Activated CD4-positive, alpha-beta T cell treated with anti-CD3 and anti-CD28 coated beads for 24 hours (primary cell): Measurements from ENCODE around the gene CD80.
A peak's percentile ranks its signal among the peaks of the same experiment; 100 is the strongest.

Source experiments
- DNase-seq, 2 donors: peaks; one replicate each; pipeline ENCODE4 v3.0.0-alpha.2; 2020; ENCODE audit warnings: low read depth in 2 of 2

The CD80 gene

DNA sequence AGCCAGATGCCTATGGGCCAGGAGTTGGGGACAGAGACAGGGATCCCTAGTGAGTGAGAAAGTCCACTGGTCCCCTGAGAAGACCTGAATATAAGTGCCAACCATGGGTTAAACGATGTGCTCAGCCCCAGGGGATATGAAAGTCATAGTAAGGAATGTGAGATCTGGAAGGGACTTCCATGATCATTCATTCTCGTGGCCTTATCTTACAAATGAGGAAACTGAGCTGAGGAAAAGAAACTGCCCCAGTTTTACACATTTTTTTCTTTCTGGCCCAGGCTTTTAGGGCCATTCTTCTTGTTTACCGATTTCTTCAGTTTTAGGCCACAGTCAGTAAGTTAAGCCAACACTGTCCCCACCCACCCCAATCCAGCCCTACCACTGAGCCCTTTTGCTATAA lies 11.1 kb downstream of the CD80 start:
- no peak for DNase-seq

DNA sequence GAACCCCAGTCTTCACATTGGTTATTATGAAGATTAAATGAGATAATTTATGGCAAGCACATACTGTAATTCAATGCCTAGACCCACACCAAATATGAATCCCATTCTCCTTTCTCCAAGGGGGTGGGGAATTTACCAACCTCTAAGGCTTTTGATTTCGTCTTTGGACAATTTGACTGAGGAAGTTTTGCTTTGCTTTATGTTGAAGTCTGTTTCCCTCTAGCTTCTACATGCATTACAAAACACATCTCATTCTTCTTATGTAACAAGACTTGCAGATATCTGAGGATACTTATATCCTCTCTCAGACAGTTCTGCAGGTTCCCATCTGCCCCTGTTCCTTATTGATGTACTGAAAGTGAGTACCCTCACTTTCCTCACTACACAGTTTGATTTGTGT lies 12.2 kb downstream of the CD80 start:
- no peak for DNase-seq

DNA sequence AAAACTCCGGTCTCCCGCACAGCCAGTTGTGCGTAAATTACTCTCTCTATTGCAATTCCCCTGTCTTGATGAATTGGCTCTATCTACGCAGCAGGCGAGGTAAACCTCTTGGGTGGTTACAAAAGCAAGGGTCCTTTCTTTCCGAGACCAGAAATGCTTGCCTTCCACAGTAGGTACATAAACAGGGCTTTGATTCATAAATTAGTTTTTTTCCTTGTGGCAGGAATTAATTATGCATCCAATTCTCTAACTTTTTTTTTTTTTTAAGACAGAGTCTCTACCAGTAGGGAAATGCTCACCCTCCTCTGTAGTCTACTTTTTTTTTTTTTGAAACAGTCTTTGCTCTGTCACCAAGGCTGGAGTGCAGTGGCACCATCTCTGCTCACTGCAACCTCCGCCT lies 16.3 kb downstream of the CD80 start:
- DNase-seq: no peak

DNA sequence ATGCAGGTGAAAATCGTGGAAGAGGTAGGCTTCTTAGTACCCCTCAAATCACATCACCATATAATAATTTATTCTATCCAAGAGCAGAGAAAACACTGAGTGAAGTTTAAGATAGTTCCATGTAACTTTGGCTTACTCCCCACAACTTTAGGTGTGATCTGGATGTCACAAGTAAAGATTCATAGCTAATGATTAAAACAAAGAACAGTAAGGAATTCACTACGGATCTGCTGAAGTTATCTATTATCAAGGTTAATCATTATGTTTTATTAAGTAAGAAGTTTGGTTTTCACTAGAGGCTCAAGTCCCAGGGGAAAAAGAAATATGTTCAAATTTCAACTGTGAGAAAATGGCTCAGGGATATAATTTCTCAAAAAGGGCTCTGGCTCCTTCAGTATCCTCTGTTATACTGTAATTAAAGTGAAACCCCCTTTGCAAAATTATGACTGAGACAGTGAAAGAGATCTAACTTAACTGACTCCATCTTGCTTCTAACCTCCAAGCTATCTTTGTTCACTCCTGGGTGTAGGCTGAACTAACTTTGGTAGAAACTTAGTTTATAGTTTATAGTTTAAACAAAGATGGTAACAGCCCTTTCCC lies 17.1 kb downstream of the CD80 start:
- no peak for DNase-seq

DNA sequence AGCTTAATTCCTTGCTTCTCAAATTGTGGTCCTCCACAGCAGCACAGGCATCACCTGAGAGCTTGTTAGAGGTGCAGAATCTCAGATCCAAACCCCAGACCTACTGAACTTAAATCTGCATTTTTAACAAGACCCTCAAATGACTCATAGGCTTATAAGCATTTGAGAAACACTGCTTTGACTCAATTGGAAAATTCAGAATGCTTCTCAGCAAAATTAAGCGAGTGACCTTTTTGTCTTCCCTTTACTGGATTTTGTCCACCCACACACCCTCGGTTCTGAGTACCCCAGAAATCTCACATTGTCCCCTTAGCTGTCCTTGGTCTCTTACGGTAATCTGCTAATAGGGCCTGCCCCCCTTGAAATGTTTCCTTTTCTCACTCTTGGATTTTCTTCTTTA lies 17.9 kb downstream of the CD80 start:
- no peak for DNase-seq

DNA sequence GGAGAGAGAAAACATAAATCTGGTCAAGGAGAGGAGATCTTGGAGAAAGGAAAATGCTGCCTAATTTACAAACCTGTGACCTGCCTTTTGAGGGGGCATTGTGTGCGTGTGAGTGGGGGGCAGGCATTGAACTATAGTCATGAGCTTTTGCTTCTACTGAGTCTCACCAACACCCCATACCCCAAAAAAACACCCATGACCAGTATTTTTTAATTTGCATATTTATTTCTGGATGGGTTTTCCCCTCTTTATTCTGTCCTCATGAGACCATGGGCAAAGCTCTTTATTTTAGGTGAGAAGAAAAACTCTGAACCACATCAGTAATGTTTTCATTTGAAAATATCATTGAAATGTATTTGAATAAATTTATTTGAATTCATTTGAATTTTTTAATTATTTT lies 20.6 kb downstream of the CD80 start:
- DNase-seq: no peak

DNA sequence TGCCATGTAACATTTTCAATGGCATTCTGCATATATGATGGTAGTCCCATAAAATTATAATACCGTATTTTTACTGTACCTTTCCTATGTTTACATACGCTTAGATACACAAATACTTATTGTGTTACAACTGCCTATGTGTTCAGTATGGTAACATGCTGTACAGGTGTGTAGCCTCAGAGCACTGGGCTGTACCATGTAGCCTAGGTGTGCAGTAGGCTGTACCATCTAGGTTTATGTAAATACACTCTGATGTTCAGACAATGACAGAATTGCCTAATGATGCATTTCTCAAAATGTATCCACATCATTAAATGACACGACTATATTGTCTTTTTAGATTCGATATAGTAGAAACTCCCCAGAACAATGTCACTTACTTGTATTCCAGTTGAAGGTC lies 22.7 kb downstream of the CD80 start:
- no peak for DNase-seq

DNA sequence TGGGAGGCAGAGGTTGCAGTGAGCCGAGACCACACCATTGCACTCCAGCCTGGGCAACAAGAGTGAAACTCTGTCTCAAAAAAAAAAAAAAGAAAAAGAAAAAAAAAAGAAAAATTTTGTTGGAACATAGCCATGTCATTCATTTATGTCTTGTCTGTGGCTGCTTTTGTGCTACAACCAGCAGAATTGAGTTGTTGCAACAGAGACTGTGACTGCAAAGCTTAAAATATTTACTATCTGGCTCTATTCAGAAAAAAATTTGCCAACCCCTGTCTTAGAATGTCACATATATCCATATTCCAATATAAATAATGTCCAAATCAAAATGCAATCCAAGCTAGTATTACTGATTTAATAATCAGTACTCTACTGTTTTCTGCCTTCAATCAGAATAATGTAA lies 25.1 kb downstream of the CD80 start:
- DNase-seq: no peak

DNA sequence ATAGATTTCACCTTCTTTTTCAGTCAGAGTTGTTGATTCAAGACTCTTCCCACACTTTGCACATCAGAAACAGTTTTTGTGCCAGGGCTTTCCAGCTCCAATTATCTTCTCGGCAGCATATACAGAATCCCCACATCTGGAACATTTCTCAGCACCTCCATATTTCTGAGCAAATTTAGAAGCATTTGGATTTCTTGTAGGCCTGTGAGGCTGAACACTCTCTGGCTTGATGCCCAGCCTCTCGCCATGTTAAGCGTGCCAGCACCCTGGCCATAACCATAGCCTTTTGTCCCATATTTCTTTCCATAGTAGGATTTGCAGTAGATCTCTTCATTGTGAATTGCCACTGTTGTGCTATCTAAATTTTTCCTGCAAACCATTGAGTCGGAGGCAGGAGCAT lies 28.3 kb downstream of the CD80 start:
- no peak for DNase-seq

DNA sequence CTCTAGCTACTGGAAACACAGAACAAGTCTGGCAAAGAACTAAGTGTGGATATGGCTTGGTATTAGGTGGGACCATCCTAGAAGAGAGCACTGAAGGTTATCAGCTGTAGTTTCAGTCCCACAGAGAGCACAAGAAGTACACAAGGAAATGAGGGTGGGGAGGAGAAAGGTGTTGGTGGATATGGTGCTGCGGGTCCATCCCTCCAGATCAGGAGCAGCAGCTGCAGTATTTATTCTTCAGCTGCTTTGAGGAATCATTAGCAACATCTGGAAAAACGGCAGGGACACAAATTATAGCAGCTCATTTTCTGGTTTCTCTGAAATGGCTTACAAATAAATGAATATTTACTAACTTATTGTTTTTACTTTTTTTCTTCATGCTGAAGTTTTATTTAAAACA lies 29.0 kb downstream of the CD80 start:
- no peak for DNase-seq

DNA sequence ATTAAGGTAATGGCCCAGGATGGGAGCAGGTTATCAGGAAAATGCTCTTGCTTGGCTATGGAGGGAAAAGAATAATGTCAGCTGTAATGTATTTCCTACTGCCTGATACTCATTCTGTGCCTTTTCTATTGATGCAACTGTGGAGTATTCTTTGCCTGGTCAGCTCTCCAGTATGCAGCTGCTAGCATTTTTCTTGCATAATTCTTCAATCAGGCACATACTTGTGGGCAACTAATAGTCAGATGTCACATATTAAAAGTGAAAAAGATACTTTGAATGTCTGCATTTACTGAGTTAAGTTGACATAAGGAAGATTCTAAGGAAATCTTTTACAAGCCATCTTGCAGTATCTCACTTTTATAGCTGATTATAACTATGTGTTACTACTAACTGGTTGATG lies 29.5 kb downstream of the CD80 start:
- DNase-seq: no peak

DNA sequence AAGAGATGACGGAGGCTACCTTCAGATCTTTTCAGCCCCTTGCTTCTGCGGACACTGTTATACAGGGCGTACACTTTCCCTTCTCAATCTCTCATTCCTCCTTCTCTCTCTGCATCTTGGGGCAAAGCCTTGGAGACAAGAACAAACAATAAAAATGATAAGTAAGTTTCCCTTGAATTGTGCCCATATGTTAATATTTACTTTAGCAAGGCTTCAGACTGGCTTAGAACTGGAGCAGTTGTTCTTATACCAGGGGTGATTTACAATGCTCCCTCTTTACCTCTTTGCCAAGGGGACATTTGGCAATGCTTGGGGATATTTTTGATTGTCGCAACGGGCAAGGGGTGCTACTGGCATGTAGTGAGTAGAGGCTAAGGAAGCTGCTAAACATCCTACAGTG lies 31.7 kb downstream of the CD80 start:
- no peak for DNase-seq

DNA sequence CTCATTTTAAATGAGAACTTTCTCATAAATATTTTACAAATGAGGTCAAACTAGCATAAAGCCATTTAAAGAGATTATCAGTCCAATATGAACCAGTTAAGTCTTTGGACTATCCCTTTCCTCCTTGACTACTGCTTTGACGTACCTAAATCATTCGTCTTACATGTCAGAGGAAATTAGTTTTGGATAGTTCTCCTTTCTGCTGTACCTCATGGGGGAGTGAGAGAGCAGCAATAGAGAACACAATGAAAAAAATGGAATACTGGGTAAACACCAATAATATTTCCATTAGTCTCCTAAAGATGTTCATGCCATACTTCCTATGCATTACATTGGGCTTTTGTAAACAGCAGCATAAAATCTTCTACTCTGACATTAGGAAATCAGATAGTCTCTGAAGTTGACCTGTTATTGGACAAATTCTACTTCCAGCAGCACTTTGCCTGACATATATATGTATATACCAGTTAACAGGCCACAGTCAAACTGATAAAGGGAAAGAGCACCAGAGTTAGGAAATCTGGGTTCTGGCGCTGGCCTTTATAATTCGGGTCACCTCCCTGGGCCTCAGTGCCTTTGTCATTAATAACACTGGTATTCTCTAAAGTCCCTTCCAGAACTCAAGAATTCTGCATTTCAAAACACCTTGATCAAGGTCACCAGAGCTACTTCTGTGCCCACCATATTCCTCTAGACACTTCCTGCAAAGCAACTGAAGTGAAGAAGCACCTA lies 34.3 kb downstream of the CD80 start:
- DNase-seq: no peak

DNA sequence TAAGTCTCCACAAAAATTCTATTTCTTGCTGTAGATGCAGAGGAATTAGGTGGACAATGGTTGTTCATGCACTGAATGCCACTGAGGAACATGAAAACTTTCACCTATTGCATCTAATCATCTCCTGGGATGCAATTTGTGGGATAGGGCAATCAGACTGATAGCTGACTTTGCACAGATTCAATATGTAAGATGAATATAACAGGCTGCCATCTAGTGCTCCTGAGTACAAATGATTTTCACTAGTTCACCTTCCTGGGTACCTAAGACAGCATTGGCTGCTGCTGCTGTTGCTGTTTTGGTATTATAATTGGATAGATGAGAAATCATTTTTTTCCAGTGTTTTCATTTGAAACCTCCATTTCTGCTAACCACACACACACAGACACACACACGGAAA lies 41.4 kb downstream of the CD80 start:
- DNase-seq: no peak

DNA sequence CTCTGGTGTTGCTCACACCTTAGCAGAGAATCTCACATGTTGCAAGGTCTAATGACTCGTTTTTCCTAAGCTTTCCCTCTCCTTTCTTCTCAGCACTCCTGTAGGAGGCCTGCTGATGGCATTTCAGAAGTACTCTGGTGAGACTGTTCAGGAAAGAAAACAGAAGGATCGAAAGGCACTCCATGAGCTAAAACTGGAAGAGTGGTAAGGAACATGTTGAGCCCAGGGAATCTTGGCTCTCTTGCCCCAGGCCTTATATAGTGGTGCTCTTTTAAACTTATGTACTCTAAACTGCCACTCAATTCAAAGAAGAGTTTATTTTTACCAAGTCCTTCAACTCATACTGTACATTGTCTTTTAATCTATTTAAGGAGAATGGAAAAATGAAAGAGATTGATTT lies 42.3 kb downstream of the CD80 start:
- no peak for DNase-seq

DNA sequence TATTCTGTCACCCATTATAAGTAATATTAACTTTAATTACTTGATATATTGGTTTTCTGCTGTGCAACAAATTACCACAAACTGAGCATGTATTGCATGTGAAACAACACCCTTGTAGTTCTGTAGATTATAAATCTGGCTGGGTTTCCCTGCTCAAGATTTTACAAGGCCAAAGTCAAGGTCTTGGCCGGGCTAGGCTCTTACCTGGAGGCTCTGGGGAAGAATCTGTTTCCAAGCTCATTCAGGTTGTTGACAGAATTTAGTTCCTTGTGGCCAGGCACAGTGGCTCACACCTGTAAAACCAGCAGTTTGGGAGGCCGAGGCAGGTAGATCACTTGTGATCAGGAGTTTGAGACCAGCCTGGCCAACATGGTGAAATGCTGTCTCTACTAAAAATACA lies 44.8 kb downstream of the CD80 start:
- no peak for DNase-seq

DNA sequence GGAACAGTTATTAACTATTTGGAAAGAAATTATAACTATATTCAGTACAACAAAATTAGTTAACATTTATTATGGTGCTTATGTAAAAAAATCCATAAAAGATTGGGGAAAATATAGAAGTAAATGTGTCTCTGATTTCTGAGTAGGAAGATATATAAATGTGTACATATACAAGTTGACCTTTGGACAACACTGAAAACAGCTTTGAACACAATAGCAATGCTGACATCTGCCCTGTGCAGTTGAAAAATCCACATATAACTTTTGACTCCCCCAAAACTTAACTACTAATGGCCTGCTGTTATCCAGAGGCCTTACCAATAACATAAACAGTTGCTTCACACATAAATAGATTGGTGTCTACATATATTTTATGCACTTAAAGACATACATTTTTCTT lies 48.7 kb downstream of the CD80 start:
- DNase-seq: no peak

DNA sequence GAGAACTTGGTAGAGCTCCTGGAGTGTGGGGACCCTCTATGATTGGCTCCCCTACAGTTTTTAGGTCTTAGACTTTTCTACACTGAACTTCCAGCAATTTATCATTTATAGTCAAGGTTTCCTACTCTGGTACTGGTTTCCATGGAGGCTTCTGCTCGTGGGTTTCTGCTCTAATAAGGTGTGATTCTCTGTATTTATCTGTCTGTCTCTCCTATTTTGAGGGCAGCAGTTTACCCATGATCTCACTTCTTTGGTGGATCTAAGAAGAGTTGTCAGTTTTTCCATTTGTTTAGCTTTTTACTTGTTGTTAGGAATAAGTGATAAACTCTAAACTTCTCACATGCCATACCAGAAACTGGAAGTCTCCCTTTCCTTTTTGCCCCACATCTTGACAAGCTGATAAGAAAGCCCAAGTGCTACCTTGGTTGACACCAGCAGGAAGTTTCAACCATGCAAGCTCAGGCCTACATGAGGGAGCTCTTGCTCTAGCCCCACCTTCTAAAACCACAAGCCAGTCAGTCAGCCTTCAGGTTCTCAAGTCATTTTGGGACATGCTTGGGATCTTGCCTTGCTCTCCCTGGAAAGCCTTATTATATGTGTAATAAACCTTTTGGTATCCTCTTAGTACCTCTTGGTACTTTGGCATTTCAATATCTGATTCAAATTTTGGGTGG lies 51.1 kb downstream of the CD80 start:
- DNase-seq: no peak

DNA sequence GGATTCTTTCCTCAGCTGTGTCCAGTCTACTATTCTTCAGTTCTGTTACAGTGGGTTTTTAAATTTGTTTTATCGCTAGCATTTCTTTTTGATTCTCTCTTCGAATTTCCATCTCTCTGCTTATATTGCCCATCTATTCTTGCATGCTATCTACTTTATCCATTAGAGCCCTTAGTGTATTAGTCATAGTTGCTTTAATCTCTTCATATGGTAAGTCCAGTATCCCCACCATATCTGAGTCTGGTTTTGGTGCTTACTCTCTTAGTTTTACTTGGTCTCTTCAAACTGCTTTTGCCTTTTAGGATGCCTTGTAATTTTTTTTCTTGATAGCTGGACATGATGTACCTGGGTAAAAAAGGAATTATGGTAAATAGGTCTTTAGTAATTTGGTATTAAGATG lies 52.0 kb downstream of the CD80 start:
- DNase-seq: no peak

DNA sequence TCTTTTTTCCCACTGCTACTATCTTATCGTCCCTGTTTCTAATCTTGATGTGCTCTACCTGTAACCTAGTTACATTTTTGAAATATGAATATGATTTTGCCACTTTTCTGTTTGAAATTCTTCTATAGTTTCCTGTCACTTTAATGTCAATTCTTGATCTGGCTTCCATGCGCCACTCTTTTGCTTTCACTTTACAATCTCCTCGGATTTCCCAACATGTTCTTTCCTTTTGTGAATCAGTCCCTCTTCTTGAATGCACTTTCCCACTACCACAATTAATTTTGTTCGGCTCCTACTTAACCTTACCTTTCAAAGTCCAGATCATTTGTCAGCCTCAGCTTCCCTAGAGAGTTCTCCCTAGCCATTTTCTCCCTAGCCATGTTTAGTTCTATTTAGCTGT lies 52.8 kb downstream of the CD80 start:
- no peak for DNase-seq

DNA sequence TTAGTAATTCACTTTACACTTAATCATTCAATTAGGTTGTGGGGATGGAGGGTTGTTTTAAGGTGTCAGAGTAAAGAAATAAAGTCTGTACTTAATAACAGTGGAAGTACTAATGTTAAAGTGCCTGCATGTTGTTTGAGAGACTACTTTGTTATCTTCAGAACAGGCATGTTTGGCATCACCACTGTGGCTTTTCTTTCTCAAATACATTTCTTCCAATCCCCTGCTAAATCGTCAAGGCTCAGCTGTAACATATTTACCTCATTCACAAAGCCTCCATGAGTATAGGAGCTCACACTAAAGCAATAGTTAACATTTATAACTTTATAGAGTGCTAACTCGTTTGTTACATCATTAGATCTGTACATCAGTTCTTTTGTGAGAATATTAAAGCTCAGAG lies 58.5 kb downstream of the CD80 start:
- DNase-seq: no peak

DNA sequence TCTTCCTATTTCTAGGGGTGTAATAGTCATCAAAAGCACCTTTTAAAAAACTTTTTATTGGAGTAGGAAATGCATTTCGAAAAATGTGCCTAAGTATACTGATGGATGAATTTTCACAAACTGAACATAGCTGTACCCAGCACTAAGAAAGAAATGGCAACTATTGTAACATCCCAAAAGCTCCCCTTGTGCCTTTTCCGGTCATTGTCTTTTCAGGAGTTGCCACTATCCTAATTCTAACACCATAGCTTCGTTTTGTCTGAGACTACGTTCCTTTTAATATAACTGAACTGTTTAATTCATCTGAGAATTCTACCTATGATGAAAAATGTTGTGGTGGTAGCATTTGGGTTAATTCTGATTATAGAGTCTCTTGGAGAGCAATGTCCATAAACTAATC lies 59.1 kb downstream of the CD80 start:
- no peak for DNase-seq

DNA sequence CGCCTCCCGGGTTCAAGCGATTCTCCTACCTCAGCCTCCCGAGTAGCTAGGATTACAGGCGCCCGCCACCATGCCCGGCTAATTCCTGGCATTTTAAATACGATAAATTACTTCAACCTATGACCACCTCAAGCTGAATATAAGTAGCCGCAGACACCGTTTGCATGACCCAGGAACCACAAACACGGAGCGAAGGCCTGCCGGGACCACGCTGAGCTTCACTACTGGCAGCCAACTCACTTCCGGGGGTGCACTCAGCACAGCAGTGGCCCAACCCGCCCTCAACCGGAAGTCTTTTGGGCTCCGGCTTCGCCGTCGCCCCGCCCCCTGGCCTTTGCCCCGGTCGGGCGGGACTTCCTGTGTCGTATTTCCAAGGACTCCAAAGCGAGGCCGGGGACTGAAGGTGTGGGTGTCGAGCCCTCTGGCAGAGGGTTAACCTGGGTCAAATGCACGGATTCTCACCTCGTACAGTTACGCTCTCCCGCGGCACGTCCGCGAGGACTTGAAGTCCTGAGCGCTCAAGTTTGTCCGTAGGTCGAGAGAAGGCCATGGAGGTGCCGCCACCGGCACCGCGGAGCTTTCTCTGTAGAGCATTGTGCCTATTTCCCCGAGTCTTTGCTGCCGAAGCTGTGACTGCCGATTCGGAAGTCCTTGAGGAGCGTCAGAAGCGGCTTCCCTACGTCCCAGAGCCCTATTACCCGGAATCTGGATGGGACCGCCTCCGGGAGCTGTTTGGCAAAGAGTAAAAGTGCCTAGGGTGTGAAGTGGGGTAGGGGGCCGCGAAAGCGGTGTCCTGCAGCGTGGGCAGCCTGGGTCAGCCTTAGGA lies 61.0 kb downstream of the CD80 start, which contains the start of gene TIMMDC1:
TSS of gene TIMMDC1 (plus strand) at position 362 of the 826 bp plus-strand sequence. CDS start at position 549, 187 bp downstream.
- peak; percentile 95 to 96 for DNase-seq
